ENCODE results near the gene A4GALT.

A4GALT gene

DNA sequence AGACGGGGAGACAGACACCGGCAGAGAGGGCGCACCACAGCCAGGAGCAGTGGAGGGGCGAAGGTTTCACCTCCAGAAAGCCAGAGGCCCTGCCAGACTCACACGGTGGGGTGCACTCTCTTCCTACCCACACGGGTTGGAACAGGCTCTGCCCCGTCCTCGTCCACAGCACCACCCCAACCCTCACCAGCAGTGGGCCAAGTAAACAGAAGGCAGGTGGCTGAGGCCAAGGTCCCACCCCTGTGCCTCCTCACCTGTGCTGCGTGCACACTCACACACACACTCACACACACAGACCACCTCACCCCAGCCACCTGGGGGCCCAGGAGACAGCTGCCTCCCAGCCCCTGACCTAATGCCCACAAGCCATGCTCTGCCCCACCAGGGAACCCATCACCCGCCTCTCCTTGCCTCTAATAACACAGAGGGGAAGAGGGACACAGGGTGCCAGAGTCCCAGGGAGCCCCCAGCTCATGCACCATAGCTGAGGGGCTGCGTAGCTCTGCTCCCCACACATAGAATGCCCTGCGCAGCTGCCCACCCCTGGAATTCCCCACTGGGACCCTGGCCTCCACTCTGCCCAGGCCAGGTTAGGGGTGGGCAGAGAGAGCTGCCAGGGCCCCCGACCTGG is 74.6 kb downstream of the A4GALT start:
- no peak for DNase-seq

DNA sequence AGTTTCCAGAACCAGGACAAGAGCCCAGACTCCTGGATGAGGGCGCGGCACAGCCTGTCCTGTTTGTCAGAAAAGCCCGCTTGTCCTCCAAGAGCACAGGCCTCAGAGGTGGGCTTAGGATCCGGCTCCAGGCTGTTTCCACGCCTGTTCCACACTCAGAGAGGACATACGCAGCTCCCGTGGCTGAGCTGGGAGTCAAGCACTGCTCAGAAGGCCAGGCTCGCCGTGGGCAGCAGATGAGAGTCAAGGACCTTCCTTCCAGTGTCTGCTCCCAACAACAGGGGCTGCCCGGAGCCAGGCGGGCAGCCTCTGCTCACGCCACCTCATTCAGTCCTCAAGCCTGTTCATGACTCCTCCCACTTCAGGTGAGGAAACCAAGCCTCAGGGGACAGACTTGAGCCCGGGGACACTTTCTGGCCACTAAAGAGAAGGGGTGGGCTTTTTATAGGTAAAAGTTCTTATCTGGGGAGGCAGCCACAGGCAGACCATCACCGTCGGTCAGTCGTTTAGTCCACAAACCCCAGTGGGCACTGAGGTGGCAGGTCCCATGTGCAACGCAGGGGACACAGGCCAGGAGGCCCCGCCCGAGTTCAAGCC is 75.2 kb downstream of the A4GALT start:
- DNase-seq, result no peak

DNA sequence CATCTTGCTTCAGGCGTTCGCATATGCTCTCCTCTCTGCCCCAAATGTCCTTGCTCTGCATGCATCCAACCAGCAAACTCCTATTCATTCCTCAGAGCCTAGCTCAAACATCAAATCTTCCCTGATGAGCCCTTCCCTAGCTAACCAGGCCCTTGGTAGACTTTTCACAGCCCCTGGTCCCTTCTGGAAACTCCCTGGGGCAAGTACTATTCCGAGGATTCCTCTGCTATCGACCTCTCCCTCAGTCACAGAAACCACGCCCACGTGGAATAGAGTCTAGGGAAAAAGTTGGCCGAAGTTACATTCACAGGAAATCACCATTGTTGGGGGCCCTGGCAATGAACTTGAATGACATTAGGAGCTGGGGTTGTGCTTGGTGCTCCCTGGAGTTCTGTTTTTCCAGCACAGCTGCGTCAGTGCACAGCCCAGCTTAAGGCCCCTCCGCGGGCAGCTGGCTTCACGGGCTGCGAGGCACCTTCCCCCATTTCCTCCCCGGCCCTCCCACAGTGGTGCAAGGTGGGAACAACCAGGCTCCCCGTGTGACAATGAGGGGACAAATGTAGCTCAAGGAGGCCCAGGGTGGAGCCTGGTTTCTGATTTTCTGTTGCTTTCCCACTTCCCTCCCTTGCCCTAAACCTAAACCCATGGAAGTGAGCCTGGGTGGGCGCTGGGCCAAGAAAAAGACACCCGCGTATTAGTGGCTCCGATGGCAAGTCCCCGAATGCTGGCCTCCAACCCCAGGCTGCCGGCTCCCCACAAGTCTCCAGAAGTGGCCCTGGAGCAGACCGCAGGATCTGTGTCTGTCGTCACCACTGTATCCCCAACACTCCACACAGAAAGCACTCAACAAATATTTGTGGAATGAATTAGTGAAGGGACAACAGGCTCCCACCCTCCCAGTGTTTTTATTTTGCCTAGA is 76.0 kb downstream of the A4GALT start:
- DNase-seq, result no peak

DNA sequence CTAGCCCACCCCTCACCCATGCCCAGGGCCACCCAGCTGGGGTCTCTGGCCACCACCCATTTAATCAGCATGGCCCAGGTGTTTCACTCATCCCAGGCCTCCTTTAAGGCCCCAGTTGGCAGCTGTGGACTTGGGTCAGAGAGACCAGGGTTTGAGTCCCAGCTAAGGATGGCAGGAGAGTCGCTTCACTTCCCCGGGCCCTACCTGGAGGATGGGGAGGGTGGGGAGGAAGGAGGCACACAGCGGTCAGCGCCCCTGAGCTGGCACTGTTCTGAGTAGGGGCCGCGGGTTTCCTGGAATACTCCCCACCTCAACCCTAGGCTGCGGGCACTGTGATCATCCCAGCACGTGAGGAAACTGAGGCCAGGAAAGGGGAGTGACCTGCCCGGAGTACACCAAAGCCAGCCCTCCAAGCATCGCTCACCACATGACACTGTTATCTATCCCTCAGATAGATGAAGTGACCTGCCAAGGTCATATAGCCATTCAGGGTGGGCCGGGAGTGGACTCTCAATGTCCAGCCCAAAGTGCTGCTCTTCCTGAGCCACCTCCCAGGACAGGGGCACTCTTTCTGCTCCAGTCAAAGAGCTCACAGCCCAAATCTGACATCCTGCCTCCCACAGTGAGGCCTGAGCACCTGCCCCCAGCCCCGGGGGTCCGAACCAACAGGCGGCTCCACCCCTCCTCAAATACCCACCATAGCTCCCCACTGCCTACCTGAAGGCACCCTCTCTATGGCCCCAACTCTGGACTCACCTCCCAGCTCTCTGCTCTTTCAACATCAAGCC is 76.8 kb downstream of the A4GALT start:
- no peak for DNase-seq

DNA sequence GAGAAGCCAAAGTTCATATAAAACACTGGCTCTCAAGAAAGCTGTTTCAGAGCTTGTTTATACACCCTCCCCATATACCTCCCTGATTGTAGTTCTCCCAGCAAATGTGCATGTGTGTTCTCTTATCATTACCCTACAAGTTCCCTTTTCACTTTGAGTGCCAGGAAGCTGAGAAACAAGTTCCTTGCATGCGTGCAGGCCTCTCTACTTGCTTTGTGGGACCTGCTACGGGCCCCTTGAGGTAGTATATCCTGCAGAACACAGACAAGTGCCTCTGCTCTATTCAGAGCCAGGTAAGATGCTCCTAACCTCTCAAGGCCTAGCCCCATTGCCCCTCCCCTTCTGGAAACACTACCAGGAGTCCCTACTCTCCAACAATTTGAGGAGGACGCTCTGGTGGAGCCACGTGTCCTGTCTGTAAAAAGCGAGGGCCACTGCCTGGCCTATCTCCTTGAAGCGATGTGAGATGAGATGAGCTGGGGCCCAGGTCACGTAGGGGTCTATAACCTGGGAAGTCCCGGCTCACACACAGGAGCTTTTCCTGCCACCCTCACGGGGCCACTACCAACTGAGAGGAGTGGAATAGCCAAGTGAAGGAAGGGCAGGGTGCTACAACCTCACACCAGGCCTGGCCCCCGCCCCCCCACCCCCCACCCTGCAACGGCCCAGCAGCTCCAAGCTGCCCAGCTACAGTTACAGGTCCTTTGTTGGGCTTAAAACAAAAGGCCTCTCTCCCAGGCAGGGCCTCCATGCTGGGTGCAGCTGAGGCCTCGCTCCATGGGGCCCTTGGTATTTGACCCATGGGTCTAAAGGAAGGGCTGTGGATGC is 77.7 kb downstream of the A4GALT start:
- DNase-seq, result no peak

Measured in SHP77 treated with DMSO at 0.1 percent for 48 hours (cell line).